Hepatocyte (in vitro differentiated cells): ENCODE data around the gene SF3B3.

Source experiments
- EZH2 ChIP-seq: fragments of 200-600 bp; sonication (generic); IDR thresholded peaks from 2 replicates; pipeline ENCODE4 v1.6.1; 2016; ENCODE audit warnings: antibody characterized with exemption, mild to moderate bottlenecking, borderline replicate concordance
- TF ChIP-seq, protein P1 (sequence below): fragments of 200-600 bp; sonication (generic); IDR thresholded peaks from 2 replicates; pipeline ENCODE4 v1.5.1; 2016; ENCODE audit warnings: antibody characterized with exemption, mild to moderate bottlenecking; ENCODE audit not compliant: poor library complexity

DNA sequence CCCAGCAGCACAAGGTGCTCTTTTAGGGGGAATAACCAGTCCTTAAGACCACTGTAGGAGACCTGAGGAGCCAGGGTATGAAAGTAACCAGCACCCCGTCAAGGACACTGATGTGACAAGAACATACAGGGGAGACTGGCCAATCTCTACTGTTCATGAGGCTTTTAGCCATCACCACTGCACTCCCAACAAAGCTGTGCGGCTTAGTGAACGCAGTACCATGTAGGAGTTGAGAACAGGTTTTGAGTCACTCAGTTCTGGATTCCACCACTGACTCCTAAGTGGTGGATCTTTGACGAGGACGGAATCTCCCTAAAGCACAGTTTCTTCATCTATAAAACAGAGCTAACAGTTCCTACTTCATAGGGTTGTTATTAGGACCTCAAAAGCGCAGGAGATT is 27.1 kb upstream of the SF3B3 start:
- TF ChIP-seq, protein P1, sequence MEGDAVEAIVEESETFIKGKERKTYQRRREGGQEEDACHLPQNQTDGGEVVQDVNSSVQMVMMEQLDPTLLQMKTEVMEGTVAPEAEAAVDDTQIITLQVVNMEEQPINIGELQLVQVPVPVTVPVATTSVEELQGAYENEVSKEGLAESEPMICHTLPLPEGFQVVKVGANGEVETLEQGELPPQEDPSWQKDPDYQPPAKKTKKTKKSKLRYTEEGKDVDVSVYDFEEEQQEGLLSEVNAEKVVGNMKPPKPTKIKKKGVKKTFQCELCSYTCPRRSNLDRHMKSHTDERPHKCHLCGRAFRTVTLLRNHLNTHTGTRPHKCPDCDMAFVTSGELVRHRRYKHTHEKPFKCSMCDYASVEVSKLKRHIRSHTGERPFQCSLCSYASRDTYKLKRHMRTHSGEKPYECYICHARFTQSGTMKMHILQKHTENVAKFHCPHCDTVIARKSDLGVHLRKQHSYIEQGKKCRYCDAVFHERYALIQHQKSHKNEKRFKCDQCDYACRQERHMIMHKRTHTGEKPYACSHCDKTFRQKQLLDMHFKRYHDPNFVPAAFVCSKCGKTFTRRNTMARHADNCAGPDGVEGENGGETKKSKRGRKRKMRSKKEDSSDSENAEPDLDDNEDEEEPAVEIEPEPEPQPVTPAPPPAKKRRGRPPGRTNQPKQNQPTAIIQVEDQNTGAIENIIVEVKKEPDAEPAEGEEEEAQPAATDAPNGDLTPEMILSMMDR = no peak
- TF ChIP-seq EZH2 = no peak
